Measurements from ENCODE around the gene MEIS3.

The MEIS3 gene

DNA sequence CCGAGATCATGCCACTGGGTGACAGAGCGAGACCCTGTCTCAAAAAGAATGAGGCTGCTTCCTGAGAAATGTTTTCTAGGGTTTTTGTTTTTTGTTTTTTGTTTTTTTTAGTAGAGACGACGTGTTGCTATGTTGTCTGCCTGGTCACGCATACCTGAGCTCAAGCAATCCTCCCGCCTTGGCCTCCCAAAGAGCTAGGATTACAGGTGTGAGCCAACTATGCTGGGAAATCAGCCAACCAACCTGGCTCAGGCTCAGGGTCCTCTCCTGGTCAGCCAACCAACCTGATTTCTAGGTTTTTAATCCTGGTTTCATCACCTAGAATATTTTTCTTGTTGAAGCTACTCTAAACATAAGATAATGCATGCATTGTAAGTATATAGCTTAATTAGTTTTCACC, 62.4 kb downstream of the MEIS3 start:
- no peak for DNase-seq

GRCh38 chr19:47353307-47353712, 66.0 kb downstream of the MEIS3 start:
- DNase-seq, result no peak

Data from CD4-positive, alpha-beta T cell treated with Interferon alpha-2 for 1 hour (primary cell).